HCT116 (cell line): ENCODE measurements around the gene BBIP1. TPM values are rescaled to one million over a fixed set of nuclear protein-coding genes. Genes with fewer than 3 reads are reported as not detected.
A peak's percentile ranks its signal among the peaks of the same experiment; 100 is the strongest.

Experiments used
- ATAC-seq: fragments of 200-7000 bp; cut with Tn5 transposase; 2 replicates; pipeline ENCODE4 v1.9.1; 2020; ENCODE audit warnings: mild to moderate bottlenecking, moderate library complexity
- BruUV-seq: library from RNA; stranded (reverse); fragments of 400-500 nt; replicated peaks from 2 replicates; lab custom pipeline; 2021; lab: Mats Ljungman, UMichigan
- CTCF ChIA-PET: fragments of 300-600 bp; sonication (Branson Sonifier 250); formaldehyde crosslinking; loops from one replicate; lab custom pipeline; 2021; ENCODE audit warnings: antibody characterized with exemption; lab: Charles Lee
- POLR2A ChIA-PET: fragments of 300-600, 350-600 bp; sonication (Branson Sonifier 250); formaldehyde crosslinking; loops from one replicate; lab custom pipeline; 2021; ENCODE audit warnings: antibody characterized with exemption; lab: Charles Lee
- RAD21 ChIA-PET, 2 experiments: fragments of 300-600 bp; sonication (Branson Sonifier 250); formaldehyde crosslinking; loops; one replicate each; lab custom pipeline; 2023; ENCODE audit warnings: low total read pairs in 2 of 2; ENCODE audit not compliant: uncharacterized antibody in 2 of 2, unreplicated experiment in 2 of 2, low non-redundant PET in 1 of 2; lab: Charles Lee
- DNase-seq: peaks from one replicate; pipeline ENCODE4 v3.0.0-alpha.2; 2010; ENCODE audit warnings: low read depth, low spot score
- H2AFZ ChIP-seq: fragments of 200-600 bp; shearing (Covaris generic), sonication (generic); 2 replicates; pipeline ENCODE4 v1.6.1; 2017; ENCODE audit warnings: low read depth, mixed run types, mixed read lengths, antibody characterized with exemption, low read length; ENCODE audit not compliant: poor library complexity, severe bottlenecking
- H3K27ac ChIP-seq: 2 replicates; pipeline ENCODE4 v1.5.1; 2012; ENCODE audit warnings: low read depth, low read length
- H3K27me3 ChIP-seq: fragments of 200-600 bp; sonication (generic); 2 replicates; pipeline ENCODE4 v1.6.1; 2016; ENCODE audit warnings: mixed run types, low read length, mixed read lengths; ENCODE audit not compliant: insufficient read depth
- H3K36me3 ChIP-seq, 2 experiments: fragments of 200-500 bp in 1 of 2; fragments of 200-600 bp in 1 of 2; sonication (Bioruptor generic) in 1 of 2; sonication (generic) in 1 of 2; 2 replicates each; pipeline versions ENCODE4 v1.5.1 to v1.6.1; 2014 to 2016; ENCODE audit warnings: low read length in 2 of 2, inconsistent platforms in 1 of 2, mixed read lengths in 1 of 2, mixed run types in 1 of 2; ENCODE audit not compliant: insufficient read depth in 2 of 2, control insufficient read depth in 1 of 2
- H3K4me1 ChIP-seq, 2 experiments: fragments of 200-600 bp in 1 of 2; sonication (generic) in 1 of 2; 2 replicates each; pipeline versions ENCODE4 v1.5.1 to v1.6.1; 2012 to 2017; ENCODE audit warnings: low read length in 2 of 2, inconsistent platforms in 1 of 2, mild to moderate bottlenecking in 1 of 2, mixed read lengths in 1 of 2, mixed run types in 1 of 2, moderate library complexity in 1 of 2; ENCODE audit not compliant: insufficient read depth in 2 of 2, control insufficient read depth in 1 of 2
- H3K4me2 ChIP-seq: fragments of 200-600 bp; sonication (generic); 2 replicates; pipeline ENCODE4 v1.6.1; 2017; ENCODE audit warnings: mixed run types, low read length, mixed read lengths
- H3K4me3 ChIP-seq, 2 experiments: fragments of 200-600 bp in 1 of 2; sonication (generic) in 1 of 2; replicated peaks in 1 of 2; 2 replicates each; pipeline ENCODE4 v1.5.1; 2011 to 2016; ENCODE audit warnings: low read length in 2 of 2, control low read depth in 1 of 2, low read depth in 1 of 2, mild to moderate bottlenecking in 1 of 2, mixed read lengths in 1 of 2, mixed run types in 1 of 2
- H3K79me2 ChIP-seq: fragments of 200-600 bp; sonication (generic); 2 replicates; pipeline ENCODE4 v1.6.1; 2017; ENCODE audit warnings: mild to moderate bottlenecking, mixed run types, low read length, moderate library complexity, mixed read lengths; ENCODE audit not compliant: insufficient read depth
- H3K9ac ChIP-seq: fragments of 200-600 bp; sonication (generic); 2 replicates; pipeline ENCODE4 v1.6.1; 2016; ENCODE audit warnings: low read length, mixed read lengths
- H3K9me2 ChIP-seq: fragments of 200-600 bp; sonication (generic), shearing (Covaris generic); 2 replicates; pipeline ENCODE4 v1.6.1; 2017; ENCODE audit warnings: mixed run types, mild to moderate bottlenecking, moderate library complexity; ENCODE audit not compliant: insufficient read depth
- H3K9me3 ChIP-seq, 2 experiments: fragments of 200-500 bp in 1 of 2; fragments of 200-600 bp in 1 of 2; sonication (Bioruptor generic) in 1 of 2; sonication (generic) in 1 of 2; 2 replicates each; pipeline ENCODE4 v1.6.1; 2014 to 2017; ENCODE audit warnings: low read length in 2 of 2, mixed read lengths in 2 of 2, inconsistent platforms in 1 of 2, low read depth in 1 of 2, mild to moderate bottlenecking in 1 of 2, mixed run types in 1 of 2, moderate library complexity in 1 of 2; ENCODE audit not compliant: control insufficient read depth in 1 of 2, insufficient read depth in 1 of 2
- H4K20me1 ChIP-seq: fragments of 200-600 bp; sonication (generic), shearing (Covaris generic); 2 replicates; pipeline ENCODE4 v1.6.1; 2017; ENCODE audit warnings: mixed run types, mild to moderate bottlenecking, moderate library complexity; ENCODE audit not compliant: insufficient read depth
- FOSL1 ChIP-seq: IDR thresholded peaks from 2 replicates; pipeline ENCODE4 v1.6.1; 2012; ENCODE audit warnings: low read depth
- JUND ChIP-seq: IDR thresholded peaks from 2 replicates; pipeline ENCODE4 v1.6.1; 2012
- SRF ChIP-seq: IDR thresholded peaks from 2 replicates; pipeline ENCODE4 v1.6.1; 2012; ENCODE audit warnings: low read depth
- TCF7L2 ChIP-seq: IDR thresholded peaks from 2 replicates; pipeline ENCODE4 v1.7.0; 2011; ENCODE audit warnings: borderline replicate concordance, inconsistent platforms; ENCODE audit not compliant: insufficient read depth, insufficient read length; ENCODE audit errors: extremely low read depth
- intact Hi-C: fragments of 100-400 bp; cut with micrococcal nuclease; formaldehyde crosslinking; loops from 2 replicates; pipeline ENCODE4 v1.10.0; 2022
- total RNA-seq: library from RNA; stranded (reverse); gene quantifications from one replicate; pipeline ENCODE4 v1.2.1, GENCODE V29; 2021; ENCODE audit not compliant: unreplicated experiment

The BBIP1 gene
- total RNA-seq, 1 experiment from 2014 or later: 38.9 TPM

GRCh38 chr10:110914431-110914830 lies 4.5 kb downstream of the BBIP1 start:
- intact Hi-C loops: no loop called here
- Histone ChIP-seq H3K79me2 (peaks cover 3% of the 10 kb centered on the region; the same call in 1 of the 2 replicates), H3K4me2 (no peak overlapping the region), H3K9me3 (no peaks in the 10 kb centered on the region), H3K36me3 (no peaks in the 10 kb centered on the region), H3K9me2 (no peaks in the 10 kb centered on the region), H3K9ac (no peak overlapping the region), H3K4me1 (peaks cover 0 to 16% of the 10 kb centered on the region in 2 experiments; a peak in 3 of 4 replicates), H4K20me1 (no peaks in the 10 kb centered on the region), H3K4me3 (no peak overlapping the region), H3K27ac (no peak overlapping the region), H3K27me3 (no peaks in the 10 kb centered on the region), H2AFZ (no peak overlapping the region)
- POLR2A ChIA-PET: no interaction called here
- CTCF ChIA-PET: no interaction called here
- no peak for TF ChIP-seq JUND
- TF ChIP-seq SRF: no peak
- ATAC-seq (no peak), DNase-seq (no peak)
- RAD21 ChIA-PET: no interaction called here
- BruUV-seq: no TSS peak

- Histone ChIP-seq H3K4me3 (no peak overlapping the region), H3K4me1 (peaks cover 0 to 8% of the 10 kb centered on the region in 2 experiments; a peak in 3 of 4 replicates), H4K20me1 (no peaks in the 10 kb centered on the region), H3K9ac (no peak overlapping the region), H3K9me3 (no peaks in the 10 kb centered on the region), H3K79me2 (peaks cover 1% of the 10 kb centered on the region; the same call in 1 of the 2 replicates), H3K4me2 (peak overlapping the region; percentile 13; the same call in 1 of the 2 replicates), H3K27ac (no peak overlapping the region), H2AFZ (no peak overlapping the region), H3K27me3 (no peaks in the 10 kb centered on the region)
- ChIA-PET POLR2A (interaction anchor here (0.7 kb wide), 1 partner anchor 186 kb away, joined by 3 read pairs; no protein-coding TSS in a partner anchor), RAD21 (interaction anchor here in 1 of 2 experiments (0.9 kb wide), 1 partner anchor 8 kb away, joined by 6 read pairs; no protein-coding TSS in a partner anchor), CTCF (interaction anchor here (1.7 kb wide), 1 partner anchor 607 kb away, joined by 4 read pairs; the partner anchor contains the start of gene SMNDC1)
- TF ChIP-seq TCF7L2 (no peak), FOSL1 (0 out of 2 replicates have a peak, but pooled peaks have one; percentile 6)
- TF ChIP-seq, all 23 proteins: peak for 1
- DNase-seq: no peak
- intact Hi-C loops: no loop called here
- BruUV-seq: no TSS peak
- no peaks in the 10 kb centered on the region for H3K9me2 ChIP-seq
- H3K36me3 ChIP-seq: no peaks in the 10 kb centered on the region
- no peak; the same call in 1 of the 2 replicates for ATAC-seq
Observed at GRCh38 chr10:110912374-110912773, 6.6 kb downstream of the BBIP1 start.
